HEK293 (cell line): ENCODE results near the gene IBA57.

Source experiments
- GFI1B ChIP-seq: fragments of 450-650 bp; formaldehyde crosslinking; IDR thresholded peaks from 2 replicates; pipeline ENCODE4 v1.5.1; 2016; ENCODE audit warnings: missing biosample characterization, missing genetic modification characterization
- KLF10 ChIP-seq: fragments of 450-650 bp; IDR thresholded peaks from 2 replicates; pipeline ENCODE4 v1.5.1; 2018; ENCODE audit warnings: missing biosample characterization, mild to moderate bottlenecking, missing genetic modification characterization
- KLF7 ChIP-seq: fragments of 450-650 bp; formaldehyde crosslinking; IDR thresholded peaks from 2 replicates; pipeline ENCODE4 v1.5.1; 2016; ENCODE audit warnings: missing biosample characterization, missing genetic modification characterization, borderline replicate concordance
- KLF8 ChIP-seq: fragments of 450-650 bp; formaldehyde crosslinking; IDR thresholded peaks from 2 replicates; pipeline ENCODE4 v1.5.1; 2016; ENCODE audit warnings: missing biosample characterization, missing genetic modification characterization
- KLF9 ChIP-seq: fragments of 450-650 bp; formaldehyde crosslinking; IDR thresholded peaks from 2 replicates; pipeline ENCODE4 v1.5.1; 2016; ENCODE audit warnings: missing biosample characterization, missing genetic modification characterization, low read depth
- PRDM10 ChIP-seq: fragments of 450-650 bp; formaldehyde crosslinking; IDR thresholded peaks from 2 replicates; pipeline ENCODE4 v1.5.1; 2016; ENCODE audit warnings: missing biosample characterization, missing genetic modification characterization
- SP3 ChIP-seq: fragments of 450-650 bp; formaldehyde crosslinking; IDR thresholded peaks from 2 replicates; pipeline ENCODE4 v1.5.1; 2016; ENCODE audit warnings: missing biosample characterization, missing genetic modification characterization
- TRIM28 ChIP-seq: IDR thresholded peaks from 2 replicates; pipeline ENCODE4 v1.6.1; 2011; ENCODE audit warnings: low read length, control low read depth, borderline replicate concordance
- WT1 ChIP-seq: fragments of 450-650 bp; formaldehyde crosslinking; IDR thresholded peaks from 2 replicates; pipeline ENCODE4 v1.5.1; 2016; ENCODE audit warnings: missing biosample characterization, missing genetic modification characterization
- ZBTB6 ChIP-seq: fragments of 450-650 bp; formaldehyde crosslinking; IDR thresholded peaks from 2 replicates; pipeline ENCODE4 v1.5.1; 2017; ENCODE audit warnings: missing biosample characterization, missing genetic modification characterization
- ZNF10 ChIP-seq: fragments of 450-650 bp; formaldehyde crosslinking; IDR thresholded peaks from 2 replicates; pipeline ENCODE4 v1.5.1; 2017; ENCODE audit warnings: missing biosample characterization, missing genetic modification characterization
- ZNF223 ChIP-seq: fragments of 450-650 bp; formaldehyde crosslinking; IDR thresholded peaks from 2 replicates; pipeline ENCODE4 v1.5.1; 2016; ENCODE audit warnings: missing biosample characterization, missing genetic modification characterization
- ZNF311 ChIP-seq: fragments of 450-650 bp; formaldehyde crosslinking; IDR thresholded peaks from 2 replicates; pipeline ENCODE4 v1.5.1; 2017; ENCODE audit warnings: missing biosample characterization, missing genetic modification characterization, borderline replicate concordance
- ZNF324 ChIP-seq: fragments of 450-650 bp; formaldehyde crosslinking; IDR thresholded peaks from 2 replicates; pipeline ENCODE4 v1.5.1; 2016; ENCODE audit warnings: missing biosample characterization, missing genetic modification characterization
- ZNF37A ChIP-seq: fragments of 450-650 bp; IDR thresholded peaks from 2 replicates; pipeline ENCODE4 v1.5.1; 2018; ENCODE audit warnings: missing biosample characterization, missing genetic modification characterization
- ZNF416 ChIP-seq: fragments of 450-650 bp; formaldehyde crosslinking; IDR thresholded peaks from 2 replicates; pipeline ENCODE4 v1.5.1; 2016; ENCODE audit warnings: missing biosample characterization, missing genetic modification characterization
- ZNF426 ChIP-seq: fragments of 450-650 bp; formaldehyde crosslinking; IDR thresholded peaks from 2 replicates; pipeline ENCODE4 v1.5.1; 2017; ENCODE audit warnings: missing biosample characterization, missing genetic modification characterization, mild to moderate bottlenecking, inconsistent platforms, moderate library complexity
- ZNF518A ChIP-seq: fragments of 450-650 bp; formaldehyde crosslinking; conservative IDR thresholded peaks from 2 replicates; pipeline ENCODE4 v1.5.1; 2016; ENCODE audit warnings: low read depth, missing biosample characterization, missing genetic modification characterization
- ZNF555 ChIP-seq: fragments of 450-650 bp; formaldehyde crosslinking; conservative IDR thresholded peaks from 2 replicates; pipeline ENCODE4 v1.5.1; 2017; ENCODE audit warnings: missing biosample characterization, mild to moderate bottlenecking, missing genetic modification characterization, inconsistent platforms
- ZNF621 ChIP-seq: fragments of 450-650 bp; formaldehyde crosslinking; IDR thresholded peaks from 2 replicates; pipeline ENCODE4 v1.5.1; 2017; ENCODE audit warnings: missing biosample characterization, missing genetic modification characterization
- ZNF624 ChIP-seq: fragments of 450-650 bp; formaldehyde crosslinking; IDR thresholded peaks from 2 replicates; pipeline ENCODE4 v1.5.1; 2017; ENCODE audit warnings: missing biosample characterization, missing genetic modification characterization
- ZNF626 ChIP-seq: fragments of 450-650 bp; sonication (Bioruptor Pico); formaldehyde crosslinking; IDR thresholded peaks from 2 replicates; pipeline ENCODE4 v1.5.1; 2018; ENCODE audit warnings: missing biosample characterization, missing genetic modification characterization, inconsistent platforms
- ZNF654 ChIP-seq: fragments of 450-650 bp; formaldehyde crosslinking; IDR thresholded peaks from 2 replicates; pipeline ENCODE4 v1.5.1; 2016; ENCODE audit warnings: low read depth, missing biosample characterization, missing genetic modification characterization
- ZSCAN30 ChIP-seq: fragments of 450-650 bp; IDR thresholded peaks from 2 replicates; pipeline ENCODE4 v1.5.1; 2018; ENCODE audit warnings: missing biosample characterization, mild to moderate bottlenecking, missing genetic modification characterization, moderate library complexity
- ZSCAN4 ChIP-seq: fragments of 450-650 bp; formaldehyde crosslinking; IDR thresholded peaks from 2 replicates; pipeline ENCODE4 v1.5.1; 2017; ENCODE audit warnings: missing biosample characterization, missing genetic modification characterization
- ZSCAN5A ChIP-seq: fragments of 450-650 bp; formaldehyde crosslinking; IDR thresholded peaks from 2 replicates; pipeline ENCODE4 v1.5.1; 2016; ENCODE audit warnings: missing biosample characterization, missing genetic modification characterization

The IBA57 gene

GRCh38 chr1:228198977-228199590 is 33.5 kb downstream of the IBA57 start (continued):
- TF ChIP-seq ZBTB6 (tag by site-specific recombination) (no peak), SP3 (tag by site-specific recombination) (no peak), ZNF324 (peak; percentile 56; the same call in 1 of the 2 replicates), KLF7 (tag by site-specific recombination) (no peak), KLF8 (peak; percentile 59), KLF10 (no peak), PRDM10 (tag by site-specific recombination) (no peak), GFI1B (no peak), ZNF624 (tag by site-specific recombination) (no peak), ZNF223 (tag by site-specific recombination) (no peak), ZSCAN4 (tag by site-specific recombination) (no peak), ZSCAN5A (tag by site-specific recombination) (no peak), WT1 (tag by site-specific recombination) (0 out of 2 replicates have a peak, but pooled peaks have one; percentile 21), ZNF426 (no peak), ZNF10 (tag by site-specific recombination) (peak; percentile 18; the same call in 1 of the 2 replicates), ZSCAN30 (tag by site-specific recombination) (no peak), KLF9 (tag by site-specific recombination) (no peak), ZNF311 (no peak), ZNF37A (no peak), TRIM28 (peak; percentile 99; the same call in 1 of the 2 replicates), ZNF621 (no peak), ZNF654 (tag by site-specific recombination) (no peak), ZNF416 (no peak), ZNF626 (tag by site-specific recombination) (peak; percentile 93), ZNF518A (tag by site-specific recombination) (peak; percentile 47; the same call in 1 of the 2 replicates), ZNF555 (tag by site-specific recombination) (no peak)
